K562 (cell line): ENCODE data around the gene AQP6. TPM values are rescaled to one million over a fixed set of nuclear protein-coding genes. Genes with fewer than 3 reads are reported as not detected.

Experiments used
- BRF2 ChIP-seq: IDR thresholded peaks from 3 replicates; pipeline ENCODE4 v1.6.1; 2011; ENCODE audit warnings: borderline replicate concordance, mild to moderate bottlenecking; ENCODE audit not compliant: insufficient read length, insufficient read depth
- ESRRB ChIP-seq: fragments of 250-450 bp; sonication (Bioruptor Pico); IDR thresholded peaks from 2 replicates; pipeline ENCODE4 v1.5.0; 2020; ENCODE audit warnings: mild to moderate bottlenecking, moderate library complexity, borderline replicate concordance
- ETV6 ChIP-seq, 3 experiments: fragments of 150-350 bp in 1 of 3; sonication (generic) in 1 of 3; formaldehyde crosslinking in 1 of 3; IDR thresholded peaks; 2 replicates each; pipeline versions ENCODE4 v1.6.1 to v1.8.0; 2014 to 2022; ENCODE audit warnings: borderline replicate concordance in 2 of 3, low read depth in 2 of 3, antibody characterized with exemption in 1 of 3, low read length in 1 of 3, mild to moderate bottlenecking in 1 of 3, missing genetic modification reagents in 1 of 3
- PHF8 ChIP-seq: fragments of 200-600 bp; sonication (generic); IDR thresholded peaks from 2 replicates; pipeline ENCODE4 v1.6.1; 2012; ENCODE audit warnings: mixed run types, mild to moderate bottlenecking, inconsistent platforms, low read length, moderate library complexity, borderline replicate concordance
- RHOXF2B ChIP-seq: fragments of 250-450 bp; sonication (Bioruptor Pico); conservative IDR thresholded peaks from 2 replicates; pipeline ENCODE4 v1.5.1; 2021
- ZNF431 ChIP-seq: sonication (generic); formaldehyde crosslinking; IDR thresholded peaks from 2 replicates; pipeline ENCODE4 v1.8.0; 2022; ENCODE audit warnings: mild to moderate bottlenecking, missing genetic modification reagents
- polyA plus RNA-seq, 8 experiments: library from polyadenylated mRNA; depleted of rRNA in 4 of 8; stranded (reverse) in 5 of 8; unstranded in 3 of 8; fragments of >200 nt; fragmentation: Nextera tagmentation in 2 of 8; fragmentation: Illumina TruSeq in 1 of 8; extraction: Ambion mirVana in 2 of 8; extraction: Trizol in 1 of 8; gene quantifications; 2 replicates each; pipeline versions ENCODE4 v1.2.1 to v1.2.3, GENCODE V29; 2011 to 2014; ENCODE audit warnings: inconsistent platforms in 1 of 8, missing spikeins in 1 of 8
- total RNA-seq, 7 experiments: library from RNA; depleted of rRNA in 6 of 7; stranded (reverse); fragments of >200 nt in 6 of 7; fragmentation: Illumina TruSeq in 2 of 7; extraction: Trizol in 2 of 7; gene quantifications; 2 replicates each; pipeline versions ENCODE4 v1.2.1 to v1.2.3, GENCODE V29; 2011 to 2021; ENCODE audit warnings: low replicate concordance in 1 of 7
- TF ChIP-seq, protein P1 (sequence below): fragments of 200-600 bp; sonication (generic); IDR thresholded peaks from one replicate; pipeline ENCODE4 v1.6.1; 2012; ENCODE audit warnings: mild to moderate bottlenecking, low read depth, low read length, inconsistent platforms
- TF ChIP-seq, protein P2 (sequence below), 2 experiments: fragments of 450-650 bp in 1 of 2; sonication (generic) in 1 of 2; formaldehyde crosslinking in 1 of 2; IDR thresholded peaks in 1 of 2; conservative IDR thresholded peaks in 1 of 2; 2 replicates each; pipeline versions ENCODE4 v1.6.1 to v1.8.1; 2016 to 2023; ENCODE audit warnings: mild to moderate bottlenecking in 2 of 2, moderate library complexity in 2 of 2, inconsistent platforms in 1 of 2, missing genetic modification reagents in 1 of 2

The AQP6 gene
- total and polyA plus RNA-seq, 9 of the 15 experiments (the other 6 are each of a cell fraction or from before 2014, with no cell fraction given) = 0.05 to 0.12 TPM; not detected in 7

GRCh38 chr12:49945394-49946080 lies 27.2 kb upstream of the AQP6 start (continued):
- TF ChIP-seq, protein P1, sequence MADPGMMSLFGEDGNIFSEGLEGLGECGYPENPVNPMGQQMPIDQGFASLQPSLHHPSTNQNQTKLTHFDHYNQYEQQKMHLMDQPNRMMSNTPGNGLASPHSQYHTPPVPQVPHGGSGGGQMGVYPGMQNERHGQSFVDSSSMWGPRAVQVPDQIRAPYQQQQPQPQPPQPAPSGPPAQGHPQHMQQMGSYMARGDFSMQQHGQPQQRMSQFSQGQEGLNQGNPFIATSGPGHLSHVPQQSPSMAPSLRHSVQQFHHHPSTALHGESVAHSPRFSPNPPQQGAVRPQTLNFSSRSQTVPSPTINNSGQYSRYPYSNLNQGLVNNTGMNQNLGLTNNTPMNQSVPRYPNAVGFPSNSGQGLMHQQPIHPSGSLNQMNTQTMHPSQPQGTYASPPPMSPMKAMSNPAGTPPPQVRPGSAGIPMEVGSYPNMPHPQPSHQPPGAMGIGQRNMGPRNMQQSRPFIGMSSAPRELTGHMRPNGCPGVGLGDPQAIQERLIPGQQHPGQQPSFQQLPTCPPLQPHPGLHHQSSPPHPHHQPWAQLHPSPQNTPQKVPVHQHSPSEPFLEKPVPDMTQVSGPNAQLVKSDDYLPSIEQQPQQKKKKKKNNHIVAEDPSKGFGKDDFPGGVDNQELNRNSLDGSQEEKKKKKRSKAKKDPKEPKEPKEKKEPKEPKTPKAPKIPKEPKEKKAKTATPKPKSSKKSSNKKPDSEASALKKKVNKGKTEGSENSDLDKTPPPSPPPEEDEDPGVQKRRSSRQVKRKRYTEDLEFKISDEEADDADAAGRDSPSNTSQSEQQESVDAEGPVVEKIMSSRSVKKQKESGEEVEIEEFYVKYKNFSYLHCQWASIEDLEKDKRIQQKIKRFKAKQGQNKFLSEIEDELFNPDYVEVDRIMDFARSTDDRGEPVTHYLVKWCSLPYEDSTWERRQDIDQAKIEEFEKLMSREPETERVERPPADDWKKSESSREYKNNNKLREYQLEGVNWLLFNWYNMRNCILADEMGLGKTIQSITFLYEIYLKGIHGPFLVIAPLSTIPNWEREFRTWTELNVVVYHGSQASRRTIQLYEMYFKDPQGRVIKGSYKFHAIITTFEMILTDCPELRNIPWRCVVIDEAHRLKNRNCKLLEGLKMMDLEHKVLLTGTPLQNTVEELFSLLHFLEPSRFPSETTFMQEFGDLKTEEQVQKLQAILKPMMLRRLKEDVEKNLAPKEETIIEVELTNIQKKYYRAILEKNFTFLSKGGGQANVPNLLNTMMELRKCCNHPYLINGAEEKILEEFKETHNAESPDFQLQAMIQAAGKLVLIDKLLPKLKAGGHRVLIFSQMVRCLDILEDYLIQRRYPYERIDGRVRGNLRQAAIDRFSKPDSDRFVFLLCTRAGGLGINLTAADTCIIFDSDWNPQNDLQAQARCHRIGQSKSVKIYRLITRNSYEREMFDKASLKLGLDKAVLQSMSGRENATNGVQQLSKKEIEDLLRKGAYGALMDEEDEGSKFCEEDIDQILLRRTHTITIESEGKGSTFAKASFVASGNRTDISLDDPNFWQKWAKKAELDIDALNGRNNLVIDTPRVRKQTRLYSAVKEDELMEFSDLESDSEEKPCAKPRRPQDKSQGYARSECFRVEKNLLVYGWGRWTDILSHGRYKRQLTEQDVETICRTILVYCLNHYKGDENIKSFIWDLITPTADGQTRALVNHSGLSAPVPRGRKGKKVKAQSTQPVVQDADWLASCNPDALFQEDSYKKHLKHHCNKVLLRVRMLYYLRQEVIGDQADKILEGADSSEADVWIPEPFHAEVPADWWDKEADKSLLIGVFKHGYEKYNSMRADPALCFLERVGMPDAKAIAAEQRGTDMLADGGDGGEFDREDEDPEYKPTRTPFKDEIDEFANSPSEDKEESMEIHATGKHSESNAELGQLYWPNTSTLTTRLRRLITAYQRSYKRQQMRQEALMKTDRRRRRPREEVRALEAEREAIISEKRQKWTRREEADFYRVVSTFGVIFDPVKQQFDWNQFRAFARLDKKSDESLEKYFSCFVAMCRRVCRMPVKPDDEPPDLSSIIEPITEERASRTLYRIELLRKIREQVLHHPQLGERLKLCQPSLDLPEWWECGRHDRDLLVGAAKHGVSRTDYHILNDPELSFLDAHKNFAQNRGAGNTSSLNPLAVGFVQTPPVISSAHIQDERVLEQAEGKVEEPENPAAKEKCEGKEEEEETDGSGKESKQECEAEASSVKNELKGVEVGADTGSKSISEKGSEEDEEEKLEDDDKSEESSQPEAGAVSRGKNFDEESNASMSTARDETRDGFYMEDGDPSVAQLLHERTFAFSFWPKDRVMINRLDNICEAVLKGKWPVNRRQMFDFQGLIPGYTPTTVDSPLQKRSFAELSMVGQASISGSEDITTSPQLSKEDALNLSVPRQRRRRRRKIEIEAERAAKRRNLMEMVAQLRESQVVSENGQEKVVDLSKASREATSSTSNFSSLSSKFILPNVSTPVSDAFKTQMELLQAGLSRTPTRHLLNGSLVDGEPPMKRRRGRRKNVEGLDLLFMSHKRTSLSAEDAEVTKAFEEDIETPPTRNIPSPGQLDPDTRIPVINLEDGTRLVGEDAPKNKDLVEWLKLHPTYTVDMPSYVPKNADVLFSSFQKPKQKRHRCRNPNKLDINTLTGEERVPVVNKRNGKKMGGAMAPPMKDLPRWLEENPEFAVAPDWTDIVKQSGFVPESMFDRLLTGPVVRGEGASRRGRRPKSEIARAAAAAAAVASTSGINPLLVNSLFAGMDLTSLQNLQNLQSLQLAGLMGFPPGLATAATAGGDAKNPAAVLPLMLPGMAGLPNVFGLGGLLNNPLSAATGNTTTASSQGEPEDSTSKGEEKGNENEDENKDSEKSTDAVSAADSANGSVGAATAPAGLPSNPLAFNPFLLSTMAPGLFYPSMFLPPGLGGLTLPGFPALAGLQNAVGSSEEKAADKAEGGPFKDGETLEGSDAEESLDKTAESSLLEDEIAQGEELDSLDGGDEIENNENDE = no peak
- TF ChIP-seq RHOXF2B (no peak), PHF8 (no peak), ZNF431 (0 out of 2 replicates have a peak, but pooled peaks have one; percentile 43), ETV6 (IDR thresholded peaks at IDR 0.05; ENCODE audit: borderline replicate concordance in 1 of 2, low read depth in 2 of 2, low read length in 1 of 2) (no peak), ETV6 (CRISPR knock-in tag; IDR thresholded peaks at IDR 0.05; ENCODE audit: borderline replicate concordance) (no peak), ESRRB (CRISPR knock-in tag) (no peak), BRF2 (no peak)
- TF ChIP-seq, protein P2, sequence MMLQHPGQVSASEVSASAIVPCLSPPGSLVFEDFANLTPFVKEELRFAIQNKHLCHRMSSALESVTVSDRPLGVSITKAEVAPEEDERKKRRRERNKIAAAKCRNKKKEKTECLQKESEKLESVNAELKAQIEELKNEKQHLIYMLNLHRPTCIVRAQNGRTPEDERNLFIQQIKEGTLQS (IDR thresholded peaks at IDR 0.05) = peak; percentile 71
- TF ChIP-seq, protein P2 (CRISPR knock-in tag; conservative IDR thresholded peaks at IDR 0.05) = 0 out of 2 replicates have a peak, but pooled peaks have one; percentile 35
